T-helper 1 cell treated with Interleukin-12 subunit alpha and Interleukin-12 subunit beta and Interleukin-4 antibody, amounts not matched to agents 30 ng/mL and 1 ng/mL, for 36 hours (primary cell): Measurements from ENCODE around the gene ZNF556. TPM values are rescaled to one million over a fixed set of nuclear protein-coding genes. Genes with fewer than 3 reads are reported as not detected.
"Not testable (repeated sequence)": the region's sequence is repeated elsewhere in the genome, so short reads cannot be mapped to it uniquely, and the experiment has no call there.

Experiments
- intact Hi-C: fragments of 100-400 bp; cut with micrococcal nuclease; formaldehyde crosslinking; loops from one replicate; pipeline ENCODE4 v1.15.1; 2024
- total RNA-seq: library from RNA; stranded (reverse); gene quantifications from 2 replicates; pipeline ENCODE4 v1.2.3, GENCODE V29; 2022

The ZNF556 gene
- total RNA-seq, 1 donor from 2014 or later = not detected

GRCh38 chr19:2903326-2903725, 36.2 kb downstream of the ZNF556 start:
- intact Hi-C loops = not testable (repeated sequence)

- intact Hi-C loops = no loop called here
These were observed 38.9 kb downstream of the ZNF556 start for GRCh38 chr19:2905918-2906519.

- intact Hi-C loops = no loop called here
These were observed 39.6 kb downstream of the ZNF556 start for GRCh38 chr19:2906631-2907195.

DNA sequence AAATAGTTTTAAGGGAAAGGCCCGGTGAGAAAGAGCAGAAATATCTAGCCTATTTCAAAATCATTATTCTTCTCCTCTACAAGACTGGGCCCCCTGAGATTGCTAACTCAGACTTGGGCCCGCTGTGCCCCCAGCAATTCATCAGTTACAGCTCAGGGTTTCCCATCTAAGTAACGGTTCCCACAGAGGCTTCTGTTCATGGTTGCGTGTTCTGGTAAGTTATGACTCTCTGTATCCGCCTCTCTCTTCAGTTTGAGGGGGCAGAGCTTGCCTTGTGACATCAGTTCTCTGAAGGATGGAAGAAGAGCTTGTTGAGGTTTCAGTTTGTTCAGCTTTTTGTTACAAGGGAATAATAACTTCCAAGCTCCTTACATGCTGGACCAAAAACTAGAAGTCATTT, 45.2 kb downstream of the ZNF556 start:
- intact Hi-C loops = no loop called here

- intact Hi-C loops = no loop called here
These were observed 50.4 kb downstream of the ZNF556 start for GRCh38 chr19:2917275-2918184.

DNA sequence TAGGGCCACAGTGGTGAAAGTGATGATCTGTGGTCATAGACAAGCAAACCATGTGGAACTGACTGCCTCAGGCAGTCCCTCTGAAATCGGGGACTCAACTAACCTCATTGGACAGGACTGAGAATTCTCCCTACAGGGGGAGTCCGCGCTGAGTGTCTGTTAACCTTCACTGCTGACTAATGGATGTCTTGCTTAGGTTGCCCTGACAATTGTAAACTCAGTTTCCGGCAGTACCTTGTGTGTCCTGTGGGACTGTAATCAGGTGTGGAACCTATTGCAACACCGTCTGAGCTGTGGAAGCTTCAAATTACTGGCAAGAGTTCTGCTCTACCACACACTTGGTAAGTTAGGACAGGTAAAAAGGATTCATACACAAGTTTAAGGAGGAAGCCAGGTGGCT, 55.9 kb downstream of the ZNF556 start:
- intact Hi-C loops = no loop called here

- intact Hi-C loops = no loop called here
These were observed 56.4 kb downstream of the ZNF556 start for GRCh38 chr19:2923510-2923909.

GRCh38 chr19:2926341-2927031, 59.4 kb downstream of the ZNF556 start:
- intact Hi-C loops = no loop called here

- intact Hi-C loops = no loop called here
These were observed 59.9 kb downstream of the ZNF556 start for GRCh38 chr19:2927032-2927430.

Other genes starting within 250 kb of the ZNF556 start
- 0.22 and 0.32 TPM in 2 replicates for gene GNG7, start 164.6 kb upstream of the ZNF556 start, total RNA-seq
- not detected in 2 replicates for gene DIRAS1, start 146.0 kb upstream of the ZNF556 start, total RNA-seq
- gene SLC39A3, start 127.3 kb upstream of the ZNF556 start, total RNA-seq = 30.9 and 36.0 TPM in 2 replicates
- 49.2 and 52.2 TPM in 2 replicates for gene SGTA, start 84.1 kb upstream of the ZNF556 start, total RNA-seq
- gene THOP1, start 81.8 kb upstream of the ZNF556 start, total RNA-seq = 96.0 and 103 TPM in 2 replicates
- 3.2 and 3.4 TPM in 2 replicates for gene ZNF554, start 47.5 kb upstream of the ZNF556 start, total RNA-seq
- gene ZNF555, start 25.9 kb upstream of the ZNF556 start, total RNA-seq = 1.0 and 1.2 TPM in 2 replicates
- 1.8 TPM in 2 replicates for gene ZNF57, start 33.6 kb downstream of the ZNF556 start, total RNA-seq
- gene ZNF77, start 77.6 kb downstream of the ZNF556 start, total RNA-seq = 3.0 and 3.3 TPM in 2 replicates
- gene TLE6, start 110.2 kb downstream of the ZNF556 start, total RNA-seq = 0.54 and 1.1 TPM in 2 replicates
- gene TLE2, start 161.9 kb downstream of the ZNF556 start, total RNA-seq = 0.61 and 0.76 TPM in 2 replicates
- 598 and 603 TPM in 2 replicates for gene TLE5, start 195.2 kb downstream of the ZNF556 start, total RNA-seq
- 1.9 and 2.2 TPM in 2 replicates for gene GNA11, start 227.0 kb downstream of the ZNF556 start, total RNA-seq